Left lung (tissue), 14 donors: ENCODE results near the gene CCDC154. TPM values are rescaled to one million over a fixed set of nuclear protein-coding genes. Genes with fewer than 3 reads are reported as not detected.
A peak's percentile ranks its signal among the peaks of the same experiment; 100 is the strongest.

ENCODE experiments used
- ATAC-seq: fragments of 200-7000 bp; cut with Tn5 transposase; one replicate; pipeline ENCODE4 v1.9.1; 2020; ENCODE audit warnings: moderate library complexity
- DNase-seq, 4 donors: peaks; one replicate each; pipeline ENCODE4 v3.0.0-alpha.2; 2013 to 2020
- H3K27ac ChIP-seq, 2 donors: fragments of 200-600 bp; sonication (generic) in 1 of 2; one replicate each; pipeline versions ENCODE4 v1.5.0 to v1.8.0; 2020 to 2021
- H3K27me3 ChIP-seq, 2 donors: fragments of 200-600 bp; sonication (generic) in 1 of 2; one replicate each; pipeline versions ENCODE4 v1.5.0 to v1.8.0; 2020 to 2021
- H3K36me3 ChIP-seq, 2 donors: fragments of 200-600 bp; sonication (generic) in 1 of 2; one replicate each; pipeline versions ENCODE4 v1.5.0 to v1.8.0; 2020 to 2021
- H3K4me1 ChIP-seq, 2 donors: fragments of 200-600 bp; one replicate each; pipeline ENCODE4 v1.8.0; 2021
- H3K4me3 ChIP-seq, 2 donors: fragments of 200-600 bp; sonication (generic) in 1 of 2; one replicate each; pipeline versions ENCODE4 v1.5.0 to v1.8.0; 2020 to 2021; ENCODE audit warnings: mild to moderate bottlenecking in 1 of 2
- H3K9me3 ChIP-seq, 2 donors: fragments of 200-600 bp; sonication (generic) in 1 of 2; one replicate each; pipeline versions ENCODE4 v1.5.0 to v1.8.0; 2020 to 2021
- intact Hi-C, 2 donors: fragments of 100-400 bp; cut with DNase I; formaldehyde crosslinking; loops; one replicate each; pipeline versions ENCODE4 v1.11.2 to v1.14.2; 2022
- long read RNA-seq, 12 donors: library from polyadenylated mRNA in 2 of 12; unstranded in 2 of 12; transcript quantifications; one replicate each; pipeline ENCODE4 v2.0.0 and lab custom pipeline, GENCODE V29; 2019 to 2026
- polyA plus RNA-seq, 6 donors: library from polyadenylated mRNA; unstranded; fragments of 120-200 nt; gene quantifications; one replicate each; pipeline ENCODE4 v1.2.1, GENCODE V29; 2013; ENCODE audit not compliant: insufficient read length in 6 of 6
- total RNA-seq, 2 donors: library from RNA; stranded (reverse); fragmentation: NEBNext Ultra II Directional; extraction: Animal tissue kit (Norgen Biotek cat#: 25700); gene quantifications; one replicate each; pipeline ENCODE4 v1.2.1, GENCODE V29; 2021
- TF ChIP-seq, protein P1 (sequence below), 2 donors: fragments of 200-600 bp; sonication (generic) in 1 of 2; IDR thresholded peaks; one replicate each; pipeline versions ENCODE4 v1.5.0 to v1.8.0; 2021; ENCODE audit warnings: antibody characterized with exemption in 2 of 2
- donor health status: DM: no; HTN: yes; CAD: no.
- donor health status: DM: no; HTN: no; CAD: no.

Gene CCDC154, protein sequence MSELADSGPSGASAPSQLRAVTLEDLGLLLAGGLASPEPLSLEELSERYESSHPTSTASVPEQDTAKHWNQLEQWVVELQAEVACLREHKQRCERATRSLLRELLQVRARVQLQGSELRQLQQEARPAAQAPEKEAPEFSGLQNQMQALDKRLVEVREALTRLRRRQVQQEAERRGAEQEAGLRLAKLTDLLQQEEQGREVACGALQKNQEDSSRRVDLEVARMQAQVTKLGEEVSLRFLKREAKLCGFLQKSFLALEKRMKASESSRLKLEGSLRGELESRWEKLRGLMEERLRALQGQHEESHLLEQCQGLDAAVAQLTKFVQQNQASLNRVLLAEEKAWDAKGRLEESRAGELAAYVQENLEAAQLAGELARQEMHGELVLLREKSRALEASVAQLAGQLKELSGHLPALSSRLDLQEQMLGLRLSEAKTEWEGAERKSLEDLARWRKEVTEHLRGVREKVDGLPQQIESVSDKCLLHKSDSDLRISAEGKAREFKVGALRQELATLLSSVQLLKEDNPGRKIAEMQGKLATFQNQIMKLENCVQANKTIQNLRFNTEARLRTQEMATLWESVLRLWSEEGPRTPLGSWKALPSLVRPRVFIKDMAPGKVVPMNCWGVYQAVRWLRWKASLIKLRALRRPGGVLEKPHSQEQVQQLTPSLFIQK
- 1 to 10 TPM; 1.5 to 2.7 TPM for total RNA-seq
- 10 to 100 TPM in 2 of 6 donors, 1 to 10 TPM in 4; 4.9 to 11.8 (median 8.2) TPM for polyA plus RNA-seq
- long read RNA-seq, donor 1, partial matches to known transcripts = 9 of 9 reads
- long read RNA-seq, donor 1, other reads (novel, unspliced or antisense) = 0 of 9 reads
- long read RNA-seq, donor 2, partial matches to known transcripts = 28 of 28 reads
- long read RNA-seq, donor 2, other reads (novel, unspliced or antisense) = 0 of 28 reads
- long read RNA-seq, donor 3 = 0 reads
- long read RNA-seq, donor 4 = 0 reads
- long read RNA-seq, donor 5 = 0 reads
- long read RNA-seq, donor 6 = 0 reads
- long read RNA-seq, donor 7 = 0 reads
- long read RNA-seq, donor 8 = 0 reads
- long read RNA-seq, donor 9 = 0 reads
- long read RNA-seq, donor 10 = 0 reads
- long read RNA-seq, donor 11 = 0 reads
- long read RNA-seq, donor 12 = 0 reads

DNA sequence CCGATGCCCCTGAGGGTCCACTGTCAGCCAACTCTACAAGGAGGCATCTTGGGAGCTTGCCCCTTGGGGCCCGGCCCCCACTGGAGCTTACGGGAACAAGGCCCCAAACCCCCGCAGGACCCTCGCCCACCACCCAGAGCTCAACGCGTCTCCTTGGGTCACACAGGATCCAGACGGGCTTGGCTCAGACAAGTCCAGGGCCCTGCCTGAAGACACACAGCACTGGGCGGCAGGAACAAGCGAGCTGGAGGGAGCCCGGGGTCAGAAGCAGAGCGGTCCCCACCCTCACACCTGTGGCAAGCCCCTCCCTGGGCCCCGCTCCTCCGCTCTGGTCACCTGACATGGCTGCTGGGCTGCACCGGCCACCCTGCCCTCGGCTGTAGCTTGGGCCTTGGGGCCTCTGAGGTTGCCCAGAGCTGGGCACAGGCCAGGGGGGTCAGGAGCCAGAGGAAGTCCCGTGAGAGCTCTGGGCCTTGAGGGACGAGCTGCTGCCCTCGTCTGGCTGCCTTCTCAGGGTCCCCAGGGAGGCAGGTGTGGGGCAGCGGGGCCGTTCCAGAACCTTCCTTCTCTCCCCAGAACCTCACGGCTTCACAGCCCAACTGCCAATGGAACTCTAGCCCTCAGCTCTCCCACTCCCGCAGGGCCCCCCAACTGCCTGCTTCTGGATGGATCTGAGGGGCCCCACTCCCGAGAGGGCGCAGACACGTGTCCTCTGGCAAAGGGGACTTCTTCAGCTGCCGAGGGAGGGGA is at the start of gene CCDC154:
Gene CCDC154 (minus strand): TSS at position 577 of the 750 bp plus-strand sequence. CDS start 234 bp downstream, at position 343.
- Histone ChIP-seq H3K27me3 (no peaks in the 10 kb centered on the region), H3K4me1 (no peaks in the 10 kb centered on the region), H3K36me3 (peaks cover 0 to 46% of the 10 kb centered on the region in 2 donors), H3K4me3 (no peak within 1 kb of the TSS), H3K27ac (no peak within 1 kb of the TSS), H3K9me3 (no peaks in the 10 kb centered on the region)
- DNase-seq (no peak), ATAC-seq (no peak)
- intact Hi-C loops = no loop called here
- TF ChIP-seq, protein P1, sequence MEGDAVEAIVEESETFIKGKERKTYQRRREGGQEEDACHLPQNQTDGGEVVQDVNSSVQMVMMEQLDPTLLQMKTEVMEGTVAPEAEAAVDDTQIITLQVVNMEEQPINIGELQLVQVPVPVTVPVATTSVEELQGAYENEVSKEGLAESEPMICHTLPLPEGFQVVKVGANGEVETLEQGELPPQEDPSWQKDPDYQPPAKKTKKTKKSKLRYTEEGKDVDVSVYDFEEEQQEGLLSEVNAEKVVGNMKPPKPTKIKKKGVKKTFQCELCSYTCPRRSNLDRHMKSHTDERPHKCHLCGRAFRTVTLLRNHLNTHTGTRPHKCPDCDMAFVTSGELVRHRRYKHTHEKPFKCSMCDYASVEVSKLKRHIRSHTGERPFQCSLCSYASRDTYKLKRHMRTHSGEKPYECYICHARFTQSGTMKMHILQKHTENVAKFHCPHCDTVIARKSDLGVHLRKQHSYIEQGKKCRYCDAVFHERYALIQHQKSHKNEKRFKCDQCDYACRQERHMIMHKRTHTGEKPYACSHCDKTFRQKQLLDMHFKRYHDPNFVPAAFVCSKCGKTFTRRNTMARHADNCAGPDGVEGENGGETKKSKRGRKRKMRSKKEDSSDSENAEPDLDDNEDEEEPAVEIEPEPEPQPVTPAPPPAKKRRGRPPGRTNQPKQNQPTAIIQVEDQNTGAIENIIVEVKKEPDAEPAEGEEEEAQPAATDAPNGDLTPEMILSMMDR (IDR thresholded peaks at IDR 0.05) = no peak

DNA sequence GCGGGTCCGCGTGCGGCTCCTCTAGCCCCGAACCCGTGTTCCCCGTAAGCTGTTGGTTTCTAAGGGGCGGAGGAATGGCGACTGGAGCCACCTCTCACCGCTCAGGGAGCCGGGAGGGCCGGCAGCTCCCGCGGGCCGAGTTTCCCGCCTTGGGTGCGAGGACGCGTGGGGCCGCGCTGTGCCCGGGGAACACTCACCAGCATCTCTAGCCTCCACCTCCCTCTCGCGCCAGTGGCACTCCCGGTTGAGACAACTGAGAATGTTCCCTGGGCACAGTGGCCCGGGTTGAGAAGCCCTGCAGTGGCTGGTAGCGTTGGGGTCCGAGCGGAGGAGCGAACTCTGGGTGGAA is 49.4 kb upstream of the CCDC154 start:
- intact Hi-C loops = no loop called here

DNA sequence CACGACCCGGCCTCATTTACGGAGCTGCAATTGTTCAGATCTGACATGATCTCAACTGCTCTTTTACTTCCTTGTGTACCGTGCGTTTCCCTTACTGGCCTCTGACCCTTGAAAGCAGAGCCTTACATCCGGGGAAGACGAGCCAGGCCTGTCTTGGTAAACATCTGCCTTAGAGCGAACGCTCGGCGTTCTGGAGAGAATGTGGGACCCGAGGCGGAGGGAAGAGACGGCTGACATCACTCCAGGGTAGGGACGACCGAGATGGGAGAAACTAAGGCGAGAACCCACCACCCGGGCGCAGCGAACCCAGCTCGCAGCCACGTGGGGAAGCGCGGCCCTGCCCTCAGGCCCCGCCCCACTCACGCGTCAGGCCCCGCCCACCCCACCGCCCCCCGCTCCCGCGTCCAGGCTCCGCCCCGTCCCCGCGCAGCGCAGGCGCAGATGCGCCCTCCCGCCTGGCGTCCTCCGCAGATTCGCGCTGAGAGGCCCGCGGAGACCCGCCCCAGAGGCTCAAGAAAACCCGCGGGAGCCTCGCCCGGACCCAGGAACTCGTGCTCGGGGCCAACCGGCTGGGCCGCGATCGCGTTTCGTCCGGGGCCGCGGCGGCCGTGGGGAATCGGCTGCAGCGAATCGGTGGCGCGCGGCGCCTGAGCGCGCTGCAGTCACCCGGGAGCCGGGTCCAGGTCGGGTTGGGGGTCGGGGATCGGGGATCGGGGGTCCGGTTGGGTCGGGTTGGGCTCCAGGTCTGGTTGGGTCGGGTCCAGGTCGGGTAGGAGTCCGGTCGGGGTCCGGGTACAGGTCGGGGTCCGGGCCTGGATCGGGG is 48.8 kb upstream of the CCDC154 start, which contains the start of gene TELO2:
Gene TELO2 (plus strand): TSS at position 438 of the 823 bp plus-strand sequence. CDS start 922 bp downstream, outside the sequence.
- ATAC-seq (peak; percentile 97), DNase-seq (peak; percentile 83 to 96 (median 88))
- no peaks in the 10 kb centered on the region for H3K9me3 ChIP-seq
- peaks cover 0 to 36% of the 10 kb centered on the region in 2 donors for H3K36me3 ChIP-seq
- intact Hi-C loops = no loop called here
- H3K27me3 ChIP-seq = no peaks in the 10 kb centered on the region
- H3K4me1 ChIP-seq = peaks cover 9 to 28% of the 10 kb centered on the region in 2 donors
- TF ChIP-seq, protein P1 (IDR thresholded peaks at IDR 0.05) = peak in 1 of 2 donors; percentile 12
- peak within 1 kb of the TSS; percentile 71 to 72 for H3K27ac ChIP-seq
- H3K4me3 ChIP-seq = peak within 1 kb of the TSS; percentile 47 to 70

More for the DNA sequence above, 49.4 kb upstream of the CCDC154 start:
- peak in 1 of 4 donors; percentile 83 for DNase-seq
- Histone ChIP-seq H3K27ac (peak overlapping the region in 1 of 2 donors; percentile 72), H3K9me3 (no peaks in the 10 kb centered on the region), H3K27me3 (no peaks in the 10 kb centered on the region), H3K4me3 (peak overlapping the region; percentile 47 to 70), H3K36me3 (peaks cover 0 to 41% of the 10 kb centered on the region in 2 donors), H3K4me1 (peaks cover 9 to 28% of the 10 kb centered on the region in 2 donors)
- TF ChIP-seq, protein P1 (IDR thresholded peaks at IDR 0.05) = no peak
- ATAC-seq = peak; percentile 26
